GM19043 (cell line): ENCODE data around the gene RBFA.
"Not testable (repeated sequence)": the region's sequence is repeated elsewhere in the genome, so short reads cannot be mapped to it uniquely, and the experiment has no call there.

ENCODE experiments used
- ATAC-seq: cut with Tn5 transposase; IDR thresholded peaks from one replicate; pipeline ENCODE4 v1.9.1; 2021; ENCODE audit warnings: low read depth; ENCODE audit not compliant: unreplicated experiment

RBFA gene

GRCh38 chr18:80026363-80026762 lies 7.9 kb upstream of the RBFA start:
- ATAC-seq = no peak

GRCh38 chr18:80027719-80028118 lies 6.5 kb upstream of the RBFA start:
- not testable (repeated sequence) for ATAC-seq

DNA sequence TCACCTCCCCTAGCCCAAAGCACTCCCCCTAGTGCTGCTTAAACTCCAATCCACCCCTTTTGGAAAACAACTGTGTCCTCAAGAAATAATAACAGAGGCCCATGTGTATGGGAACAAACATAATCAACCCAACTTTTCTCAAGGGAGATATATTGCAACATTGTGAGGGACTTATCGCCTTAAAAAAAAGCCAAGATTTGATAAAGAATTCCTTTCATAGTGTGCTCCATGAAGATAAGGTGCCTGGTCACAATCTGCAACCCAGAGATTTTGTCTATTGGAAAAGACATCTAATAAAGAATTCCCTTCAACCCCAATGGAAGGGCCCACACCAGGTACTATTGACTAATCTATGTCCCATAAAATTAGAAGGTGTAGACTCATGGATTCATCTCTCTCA lies 4.5 kb upstream of the RBFA start:
- ATAC-seq = no peak

DNA sequence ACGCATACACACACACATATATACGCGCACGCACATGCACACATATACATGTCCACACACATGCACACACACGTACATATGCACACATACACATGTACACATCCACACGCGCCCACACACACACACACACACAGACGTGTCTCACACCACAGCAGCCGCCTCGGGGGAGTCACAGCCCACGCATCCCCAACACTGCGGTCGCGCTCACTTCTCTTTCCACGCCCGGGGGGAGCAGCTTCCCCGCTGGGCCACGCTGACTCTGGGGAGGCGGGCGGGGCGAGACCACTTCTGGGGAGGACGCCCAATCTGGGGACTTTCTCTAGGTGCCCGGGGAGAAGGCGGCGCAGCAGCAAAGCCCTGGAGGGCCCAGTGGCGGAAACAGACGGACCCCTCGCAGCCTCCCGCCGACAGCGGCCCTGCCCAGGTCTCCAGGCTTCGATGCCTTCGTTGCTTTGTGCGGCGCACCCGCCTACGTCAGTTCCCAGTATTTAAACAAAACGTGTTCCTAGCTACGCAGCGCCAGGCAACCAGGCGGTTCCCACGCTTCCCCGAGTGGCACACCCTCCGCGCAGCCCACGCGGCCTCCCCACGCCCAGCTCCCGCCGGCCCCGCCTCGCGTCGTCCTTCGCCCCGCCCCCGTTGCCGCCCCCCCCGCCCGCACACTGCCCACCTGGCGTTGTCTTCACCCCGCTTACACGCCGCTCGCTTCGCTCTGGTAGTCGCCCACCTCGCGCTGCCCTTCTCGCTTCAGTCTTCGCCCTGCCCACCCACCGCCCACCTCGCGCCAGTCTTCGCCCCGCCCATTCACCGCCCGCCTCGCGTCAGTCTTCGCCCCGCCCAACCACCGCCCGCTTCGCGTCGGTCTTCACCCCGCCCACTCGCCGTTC lies 810 bp upstream of the RBFA start:
- no peak for ATAC-seq

- ATAC-seq = no peak
These were observed 695 bp downstream of the RBFA start for GRCh38 chr18:80034852-80035406.

DNA sequence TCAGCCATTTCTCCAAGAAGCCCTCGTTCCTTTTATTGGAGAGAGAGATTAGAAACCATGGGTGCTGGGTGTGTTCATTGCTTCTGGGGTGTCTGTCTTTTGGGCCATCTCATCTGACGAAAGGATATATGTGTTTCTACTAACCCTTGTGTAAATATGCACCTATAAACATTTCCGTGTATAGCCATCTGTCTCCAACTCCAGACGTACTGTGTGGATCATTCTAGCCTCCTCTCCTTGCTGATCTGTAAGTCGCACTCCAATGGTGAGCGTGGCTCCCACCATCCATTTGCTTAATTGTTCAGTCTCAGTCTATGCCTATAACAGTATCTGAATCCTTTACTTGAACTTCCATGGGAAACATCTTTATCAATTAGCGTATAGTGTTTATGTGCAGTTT lies 1.8 kb downstream of the RBFA start:
- no peak for ATAC-seq

DNA sequence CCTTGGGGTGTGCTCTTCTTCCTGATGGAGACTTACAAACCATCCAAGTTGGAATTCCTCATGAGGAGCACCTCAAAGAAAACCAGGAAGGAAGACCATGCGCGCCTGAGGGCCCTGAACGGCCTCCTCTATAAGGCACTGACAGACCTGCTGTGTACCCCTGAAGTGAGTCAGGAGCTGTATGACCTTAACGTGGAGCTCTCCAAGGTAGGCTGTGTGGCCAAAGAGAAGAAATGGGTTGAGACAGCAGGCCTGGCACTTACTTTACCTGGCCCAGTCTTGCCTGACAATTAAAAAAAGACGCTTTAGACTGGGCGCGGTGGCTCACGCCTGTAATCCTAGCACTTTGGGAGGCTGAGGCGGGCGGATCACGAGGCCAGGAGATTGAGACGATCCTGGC lies 3.1 kb downstream of the RBFA start:
- no peak for ATAC-seq

GRCh38 chr18:80037869-80038630 lies 3.8 kb downstream of the RBFA start:
- ATAC-seq = no peak

DNA sequence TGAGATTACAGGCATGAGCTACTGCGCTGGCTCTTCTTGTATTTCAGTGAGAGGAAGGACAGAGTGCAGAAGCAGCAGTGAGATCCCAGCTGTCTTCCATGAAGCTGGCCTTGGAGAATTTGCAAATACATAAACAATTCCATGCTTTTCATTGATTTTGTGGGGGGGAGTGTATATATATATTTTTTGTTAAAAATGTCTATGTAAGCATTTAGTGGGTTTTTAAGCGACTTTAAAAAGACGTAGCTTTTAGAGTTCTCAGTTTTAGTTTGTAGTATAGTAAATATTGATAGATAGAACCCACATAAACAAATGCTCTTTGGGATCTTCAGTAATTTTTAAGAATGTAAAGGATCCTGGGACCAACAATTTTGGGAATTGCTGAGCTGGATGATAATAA lies 6.3 kb downstream of the RBFA start:
- ATAC-seq = no peak

- no peak for ATAC-seq
These were observed 7.2 kb downstream of the RBFA start for GRCh38 chr18:80041424-80041823.

- ATAC-seq = no peak
These were observed 8.6 kb downstream of the RBFA start for GRCh38 chr18:80042785-80043184.

DNA sequence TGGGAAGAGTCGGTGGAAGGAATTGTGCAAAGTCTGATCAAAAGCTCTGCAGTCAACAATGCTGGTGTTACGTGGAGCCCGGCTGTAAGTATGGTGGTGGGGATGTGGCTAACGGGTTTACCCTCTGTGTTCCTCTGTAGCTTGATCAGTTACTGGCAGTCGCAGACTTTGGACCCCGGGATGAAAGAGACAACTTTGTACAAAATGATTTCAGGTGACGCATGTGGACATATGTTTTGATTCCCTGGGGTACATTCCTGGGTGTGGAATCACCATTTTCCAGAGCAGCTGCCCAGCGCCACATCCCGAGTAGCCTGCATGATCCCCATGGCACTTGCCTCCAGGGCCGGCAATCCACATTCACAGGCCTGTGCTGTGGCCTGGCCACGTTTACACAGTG lies 9.8 kb downstream of the RBFA start:
- no peak for ATAC-seq

DNA sequence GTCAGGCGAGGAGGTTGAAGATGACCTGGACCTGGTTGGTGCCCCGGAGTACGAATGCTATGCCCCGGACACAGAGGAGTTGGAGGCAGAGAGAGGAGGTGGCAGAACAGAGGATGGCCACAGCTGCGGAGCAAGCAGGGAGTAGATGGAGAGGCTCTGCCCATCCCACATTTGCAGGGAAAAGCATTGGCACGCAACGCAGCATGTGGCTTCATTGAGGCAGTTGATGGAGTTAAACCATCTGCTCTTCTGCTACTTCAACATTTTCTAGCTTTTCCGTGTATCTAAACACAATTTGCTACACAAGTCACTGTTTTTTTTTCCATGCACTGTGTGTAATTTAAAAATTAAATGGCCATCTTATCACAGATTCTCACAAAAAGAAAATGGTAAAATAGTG lies 11.8 kb downstream of the RBFA start:
- ATAC-seq = no peak

GRCh38 chr18:80046431-80046830 lies 12.2 kb downstream of the RBFA start:
- no peak for ATAC-seq

- no peak for ATAC-seq
These were observed 12.8 kb downstream of the RBFA start for GRCh38 chr18:80046961-80047541.

GRCh38 chr18:80050797-80051196 lies 16.6 kb downstream of the RBFA start:
- ATAC-seq = no peak

DNA sequence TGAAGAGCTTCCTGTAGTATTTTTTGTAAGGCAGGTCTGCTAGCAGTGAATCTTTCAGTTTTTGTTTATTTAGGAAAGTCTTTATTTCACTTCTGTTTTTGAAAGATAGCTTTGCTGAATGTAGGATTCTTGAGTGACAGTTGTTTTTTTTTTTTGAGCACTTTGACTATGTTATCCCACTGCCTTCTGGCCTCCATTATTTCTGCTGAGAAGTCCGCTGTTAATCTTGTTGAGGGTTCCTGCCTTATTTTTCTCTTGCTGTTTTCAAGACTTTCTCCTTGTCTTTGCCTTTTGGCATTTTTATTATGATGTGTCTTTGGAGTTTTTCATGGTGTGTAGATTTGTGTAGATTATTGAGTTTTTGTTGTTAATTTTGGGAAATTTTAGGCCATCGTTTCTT lies 21.9 kb downstream of the RBFA start:
- ATAC-seq = no peak

GRCh38 chr18:80059945-80060344 lies 25.7 kb downstream of the RBFA start:
- no peak for ATAC-seq

DNA sequence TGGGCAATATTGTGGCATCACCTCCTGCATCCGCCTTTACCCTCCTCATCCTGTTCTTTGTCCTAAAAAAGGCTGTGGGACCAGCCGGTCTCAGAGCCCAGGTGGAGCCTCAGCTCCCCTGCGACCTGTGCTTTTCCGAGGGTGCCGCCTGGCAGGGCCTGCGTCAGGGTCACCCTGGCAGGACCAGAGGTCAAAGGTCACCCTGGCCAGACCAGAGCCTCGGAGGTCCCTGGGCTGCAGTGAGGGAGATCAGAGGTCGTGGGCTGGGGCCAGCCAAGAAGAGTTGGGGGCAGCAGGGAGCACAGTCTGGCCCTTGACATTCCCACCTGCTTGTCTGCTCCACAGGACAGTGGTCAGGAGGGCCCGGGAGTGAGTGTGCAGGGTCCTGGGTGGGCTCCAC lies 31.5 kb downstream of the RBFA start:
- ATAC-seq = no peak

DNA sequence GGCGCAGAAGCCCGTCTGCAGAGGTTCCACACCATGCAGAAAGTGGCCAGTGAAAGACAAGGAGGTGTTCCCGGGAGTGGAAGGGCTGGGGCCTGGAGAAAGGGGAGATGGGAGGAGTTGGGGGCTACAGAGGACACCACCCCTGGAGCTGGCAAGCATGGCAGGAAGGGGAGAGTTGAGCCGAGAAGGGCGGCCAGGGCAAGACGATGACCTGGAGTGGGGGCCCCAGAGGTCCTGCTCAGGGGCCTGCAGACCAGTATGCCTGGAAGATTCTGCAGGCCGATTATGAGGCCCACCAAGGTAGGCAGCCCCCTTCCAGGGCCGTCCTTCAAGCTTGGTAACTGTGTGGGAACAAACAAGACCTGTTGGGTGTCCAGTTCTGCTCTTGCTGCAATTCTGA lies 33.1 kb downstream of the RBFA start:
- ATAC-seq = no peak

- ATAC-seq = no peak
These were observed 33.7 kb downstream of the RBFA start for GRCh38 chr18:80067897-80068296.
